Mesendoderm (in vitro differentiated cells): ENCODE measurements around the gene LONP1.
"Not testable (repeated sequence)": the region's sequence is repeated elsewhere in the genome, so short reads cannot be mapped to it uniquely, and the experiment has no call there.

Source experiments
- DNase-seq: peaks from one replicate; pipeline ENCODE4 v3.0.0; 2013
- H2AK5ac ChIP-seq: 2 replicates; pipeline ENCODE4 v1.6.1; 2013; ENCODE audit warnings: low read length, inconsistent platforms
- H2BK120ac ChIP-seq: 2 replicates; pipeline ENCODE4 v1.6.1; 2013; ENCODE audit warnings: low read depth, mild to moderate bottlenecking, low read length, moderate library complexity, mixed read lengths
- H2BK15ac ChIP-seq: replicated peaks from 2 replicates; pipeline ENCODE4 v1.6.1; 2013; ENCODE audit warnings: low read depth, mild to moderate bottlenecking, moderate library complexity
- H2BK5ac ChIP-seq: 2 replicates; pipeline ENCODE4 v1.6.1; 2013; ENCODE audit warnings: low read length, inconsistent platforms
- H3K18ac ChIP-seq: 2 replicates; pipeline ENCODE4 v1.6.1; 2013; ENCODE audit warnings: mild to moderate bottlenecking, low read length, mixed read lengths
- H3K23ac ChIP-seq: one replicate; pipeline ENCODE4 v1.6.1; 2013; ENCODE audit warnings: low read length
- H3K27ac ChIP-seq: 2 replicates; pipeline ENCODE4 v1.5.1; 2013; ENCODE audit warnings: low read depth, mild to moderate bottlenecking, inconsistent platforms, low read length, moderate library complexity
- H3K27me3 ChIP-seq: 2 replicates; pipeline ENCODE4 v1.6.1; 2013; ENCODE audit warnings: low read length, control low read depth, mild to moderate bottlenecking, inconsistent platforms; ENCODE audit not compliant: insufficient read depth, poor library complexity
- H3K36me3 ChIP-seq: 2 replicates; pipeline ENCODE4 v1.6.1; 2013; ENCODE audit warnings: low read length, inconsistent platforms; ENCODE audit not compliant: control insufficient read depth, insufficient read depth
- H3K4ac ChIP-seq: one replicate; pipeline ENCODE4 v1.6.1; 2013; ENCODE audit warnings: low read depth, mild to moderate bottlenecking, low read length, moderate library complexity
- H3K4me1 ChIP-seq: 2 replicates; pipeline ENCODE4 v1.6.1; 2013; ENCODE audit warnings: low read depth, low read length, inconsistent platforms; ENCODE audit not compliant: control insufficient read depth
- H3K4me2 ChIP-seq: 2 replicates; pipeline ENCODE4 v1.6.1; 2013; ENCODE audit warnings: low read length
- H3K4me3 ChIP-seq: 2 replicates; pipeline ENCODE4 v1.5.1; 2013; ENCODE audit warnings: mild to moderate bottlenecking, low read length
- H3K56ac ChIP-seq: one replicate; pipeline ENCODE4 v1.6.1; 2013; ENCODE audit warnings: low read length
- H3K79me1 ChIP-seq: 2 replicates; pipeline ENCODE4 v1.6.1; 2013; ENCODE audit warnings: low read length, inconsistent platforms
- H3K79me2 ChIP-seq: 2 replicates; pipeline ENCODE4 v1.6.1; 2013; ENCODE audit warnings: mild to moderate bottlenecking, low read length; ENCODE audit not compliant: control insufficient read depth, insufficient read depth
- H3K9ac ChIP-seq: 2 replicates; pipeline ENCODE4 v1.6.1; 2013; ENCODE audit warnings: low read length, inconsistent platforms
- H4K5ac ChIP-seq: one replicate; pipeline ENCODE4 v1.6.1; 2013; ENCODE audit warnings: low read length
- H4K8ac ChIP-seq: one replicate; pipeline ENCODE4 v1.6.1; 2013; ENCODE audit warnings: low read depth, mild to moderate bottlenecking, control low read depth, low read length, moderate library complexity
- WGBS: extraction: QIAGEN DNeasy Blood & Tissue Kit; methylation state at CpG from one replicate; pipeline ENCODE4 v1.1.7; 2013; ENCODE audit warnings: low lambda C conversion rate, missing lambda C conversion rate; ENCODE audit not compliant: insufficient coverage; ENCODE audit errors: extremely low coverage; 5-methylcytosine and 5-hydroxymethylcytosine counted together

LONP1 gene

GRCh38 chr19:5751709-5752108 is 31.8 kb upstream of the LONP1 start:
- H3K56ac ChIP-seq: no peak overlapping the region
- H3K27me3 ChIP-seq: no peaks in the 10 kb centered on the region
- H3K4ac ChIP-seq: no peak overlapping the region
- H3K4me1 ChIP-seq: no peaks in the 10 kb centered on the region
- no peak overlapping the region for H2BK15ac ChIP-seq
- H3K36me3 ChIP-seq: no peaks in the 10 kb centered on the region
- no CpG with 5 or more reads among the region's 7 CpGs for WGBS
- no peak overlapping the region for H4K5ac ChIP-seq
- DNase-seq: no peak
- H3K4me2 ChIP-seq: no peak overlapping the region
- no peak overlapping the region for H4K8ac ChIP-seq
- no peak overlapping the region for H3K9ac ChIP-seq
- H3K79me1 ChIP-seq: no peaks in the 10 kb centered on the region
- no peaks in the 10 kb centered on the region for H3K79me2 ChIP-seq
- no peak overlapping the region for H3K23ac ChIP-seq
- H3K27ac ChIP-seq: no peak overlapping the region
- H2BK5ac ChIP-seq: no peak overlapping the region
- H3K4me3 ChIP-seq: no peak overlapping the region
- H2BK120ac ChIP-seq: no peak overlapping the region
- H2AK5ac ChIP-seq: no peak overlapping the region
- H3K18ac ChIP-seq: no peak overlapping the region

DNA sequence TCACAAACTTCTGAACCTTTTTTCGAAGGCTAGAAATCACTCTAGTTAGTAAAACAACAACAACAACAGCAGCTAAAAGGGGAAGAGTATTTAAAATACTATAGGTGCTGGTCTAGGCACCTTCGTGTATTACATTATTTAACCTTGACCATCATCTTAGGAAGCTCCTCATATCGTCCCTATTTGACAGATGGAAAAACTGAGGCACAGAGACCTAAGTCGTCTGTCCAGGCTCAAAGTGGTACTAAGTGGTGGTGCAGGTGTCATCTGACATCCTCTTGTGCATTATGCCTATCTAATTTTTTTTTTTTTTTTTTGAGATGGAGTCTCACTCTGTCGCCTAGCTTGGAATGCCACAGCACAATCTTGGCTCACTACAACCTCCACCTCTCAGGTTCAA is 29.6 kb upstream of the LONP1 start:
- Histone ChIP-seq H3K27me3 (no peaks in the 10 kb centered on the region), H2BK5ac (no peak overlapping the region), H3K79me2 (no peaks in the 10 kb centered on the region), H4K8ac (no peak overlapping the region), H3K18ac (no peak overlapping the region), H4K5ac (no peak overlapping the region), H3K27ac (no peak overlapping the region), H2BK15ac (no peak overlapping the region), H3K56ac (no peak overlapping the region), H3K4me3 (no peak overlapping the region), H3K9ac (no peak overlapping the region), H3K4me2 (no peak overlapping the region), H3K79me1 (no peaks in the 10 kb centered on the region), H2AK5ac (no peak overlapping the region), H2BK120ac (no peak overlapping the region), H3K4me1 (no peaks in the 10 kb centered on the region), H3K36me3 (no peaks in the 10 kb centered on the region), H3K4ac (no peak overlapping the region), H3K23ac (no peak overlapping the region)
- no peak for DNase-seq
- WGBS: no CpG with 5 or more reads among the region's 5 CpGs

GRCh38 chr19:5748920-5749319 is 29.0 kb upstream of the LONP1 start:
- H3K79me1 ChIP-seq, H3K4me3 ChIP-seq, DNase-seq, H3K27me3 ChIP-seq, H3K4me2 ChIP-seq, H3K9ac ChIP-seq, H3K79me2 ChIP-seq, H2BK15ac ChIP-seq, H3K4me1 ChIP-seq, H3K4ac ChIP-seq, H3K18ac ChIP-seq, H3K36me3 ChIP-seq, H3K56ac ChIP-seq, H2BK120ac ChIP-seq, H3K23ac ChIP-seq, H3K27ac ChIP-seq, H2AK5ac ChIP-seq, H2BK5ac ChIP-seq, H4K8ac ChIP-seq, H4K5ac ChIP-seq: not testable (repeated sequence)
- WGBS: no CpG with 5 or more reads among the region's 6 CpGs

DNA sequence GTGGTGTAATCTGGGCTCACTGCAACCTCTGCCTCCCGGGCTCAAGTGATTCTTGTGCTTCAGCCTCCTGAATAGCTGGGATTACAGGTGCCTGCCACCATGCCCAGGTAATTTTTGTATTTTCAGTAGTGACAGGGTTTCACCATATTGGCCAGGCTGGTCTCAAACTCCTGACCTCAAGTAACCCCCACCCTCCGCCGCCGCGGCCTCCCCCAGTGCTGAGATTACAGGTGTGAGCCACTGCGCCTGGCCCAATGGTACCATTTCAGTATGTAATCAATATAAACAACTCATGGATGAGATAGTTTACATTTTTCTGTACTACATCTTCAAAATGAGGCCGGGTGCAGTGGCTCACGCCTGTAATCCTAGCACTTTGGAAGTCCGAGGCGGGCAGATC is 25.1 kb upstream of the LONP1 start:
- not testable (repeated sequence) for DNase-seq, H4K5ac ChIP-seq, H3K23ac ChIP-seq, H3K56ac ChIP-seq, H3K4me2 ChIP-seq, H3K4me1 ChIP-seq, H3K36me3 ChIP-seq, H2AK5ac ChIP-seq, H3K27ac ChIP-seq, H2BK15ac ChIP-seq, H2BK120ac ChIP-seq, H4K8ac ChIP-seq, H3K9ac ChIP-seq, H3K18ac ChIP-seq, H3K27me3 ChIP-seq, H3K4ac ChIP-seq, H2BK5ac ChIP-seq, H3K4me3 ChIP-seq, H3K79me2 ChIP-seq, H3K79me1 ChIP-seq
- no CpG with 5 or more reads among the region's 10 CpGs for WGBS

DNA sequence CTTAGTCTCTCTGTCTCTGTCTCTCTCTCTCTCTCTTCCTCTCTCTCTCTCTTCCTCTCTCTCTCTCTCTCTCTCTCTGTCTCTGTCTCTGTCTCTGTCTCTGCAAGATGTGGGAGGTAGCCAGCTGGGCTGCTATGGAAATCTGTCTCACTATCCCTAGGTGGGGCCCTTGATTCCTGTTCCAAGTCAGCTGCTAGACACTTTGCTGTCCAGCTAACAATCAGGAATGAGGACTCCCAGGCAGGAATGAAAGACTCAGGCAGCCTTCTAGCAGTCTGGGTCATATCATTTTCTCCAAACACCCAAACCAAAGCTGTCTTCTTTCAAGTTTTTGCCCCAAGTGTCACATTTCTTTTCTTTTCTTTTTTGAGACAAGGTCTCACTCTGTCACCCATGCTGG is 23.7 kb upstream of the LONP1 start:
- Histone ChIP-seq H2BK15ac (no peak overlapping the region), H3K27me3 (no peaks in the 10 kb centered on the region), H3K27ac (no peak overlapping the region), H3K4me3 (no peak overlapping the region), H4K8ac (no peak overlapping the region), H3K79me1 (no peaks in the 10 kb centered on the region), H3K56ac (no peak overlapping the region), H3K36me3 (no peaks in the 10 kb centered on the region), H3K9ac (no peak overlapping the region), H2AK5ac (no peak overlapping the region), H4K5ac (no peak overlapping the region), H3K79me2 (no peaks in the 10 kb centered on the region), H3K4me1 (no peaks in the 10 kb centered on the region), H2BK120ac (no peak overlapping the region), H2BK5ac (no peak overlapping the region), H3K4me2 (no peak overlapping the region), H3K23ac (no peak overlapping the region), H3K4ac (no peak overlapping the region), H3K18ac (no peak overlapping the region)
- DNase-seq: no peak

DNA sequence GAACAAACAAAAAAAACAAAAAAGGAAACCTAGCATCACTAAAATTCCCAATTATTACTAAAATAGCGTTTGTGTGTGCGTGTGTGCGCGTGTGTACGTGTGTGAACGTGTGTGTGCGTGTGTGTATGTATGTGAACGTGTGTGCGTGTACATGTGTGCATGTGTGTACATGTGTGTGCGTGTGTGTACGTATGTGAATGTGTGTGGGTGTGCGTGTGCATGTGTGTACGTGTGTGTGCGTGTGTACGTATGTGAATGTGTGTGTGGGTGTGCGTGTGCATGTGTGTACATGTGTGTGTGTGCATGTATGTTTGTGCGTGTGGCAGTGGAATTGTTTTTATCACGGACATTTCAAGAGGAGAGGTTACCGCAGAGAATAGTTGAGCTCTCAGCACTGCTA is 22.1 kb upstream of the LONP1 start:
- Histone ChIP-seq H2AK5ac (no peak overlapping the region), H3K79me1 (no peaks in the 10 kb centered on the region), H3K36me3 (no peaks in the 10 kb centered on the region), H3K79me2 (no peaks in the 10 kb centered on the region), H3K4me3 (no peak overlapping the region), H2BK15ac (no peak overlapping the region), H3K27ac (no peak overlapping the region), H3K4ac (no peak overlapping the region), H3K4me2 (no peak overlapping the region), H3K18ac (no peak overlapping the region), H2BK5ac (no peak overlapping the region), H4K8ac (no peak overlapping the region), H3K23ac (no peak overlapping the region), H2BK120ac (no peak overlapping the region), H3K27me3 (no peaks in the 10 kb centered on the region), H3K9ac (no peak overlapping the region), H4K5ac (no peak overlapping the region), H3K56ac (no peak overlapping the region), H3K4me1 (no peaks in the 10 kb centered on the region)
- DNase-seq: no peak
- WGBS: 100% methylated on average over 9 of the region's 19 CpGs
